ACC112 (cell line): Measurements from ENCODE around the gene EPB41.
"Not testable (repeated sequence)": the region's sequence is repeated elsewhere in the genome, so short reads cannot be mapped to it uniquely, and the experiment has no call there.

Experiments used
- H2AFZ ChIP-seq: fragments of 200-600 bp; sonication (generic); one replicate; pipeline ENCODE4 v1.6.0; 2017; ENCODE audit warnings: antibody characterized with exemption, low read length; ENCODE audit not compliant: unreplicated experiment
- H3K27ac ChIP-seq: fragments of 200-600 bp; sonication (generic); 2 replicates; pipeline ENCODE4 v1.5.1; 2014; ENCODE audit warnings: low read depth, mild to moderate bottlenecking, antibody characterized with exemption, low read length, moderate library complexity
- H3K27me3 ChIP-seq: fragments of 200-600 bp; sonication (generic); 2 replicates; pipeline ENCODE4 v1.6.1; 2014; ENCODE audit warnings: mild to moderate bottlenecking, antibody characterized with exemption, low read length, moderate library complexity, mixed read lengths; ENCODE audit not compliant: insufficient read depth
- H3K36me3 ChIP-seq: fragments of 200-600 bp; sonication (generic); 2 replicates; pipeline ENCODE4 v1.6.1; 2016; ENCODE audit warnings: mild to moderate bottlenecking, antibody characterized with exemption, low read length, moderate library complexity, mixed read lengths; ENCODE audit not compliant: insufficient read depth
- H3K4me1 ChIP-seq: fragments of 200-600 bp; sonication (generic); one replicate; pipeline ENCODE4 v1.6.1; 2016; ENCODE audit warnings: low read length, mixed read lengths; ENCODE audit not compliant: insufficient read depth, unreplicated experiment, control insufficient read depth
- H3K4me3 ChIP-seq: fragments of 200-600 bp; sonication (generic); 2 replicates; pipeline ENCODE4 v1.5.1; 2014; ENCODE audit warnings: mild to moderate bottlenecking, low read depth, low read length
- H3K79me2 ChIP-seq: fragments of 200-600 bp; sonication (generic); one replicate; pipeline ENCODE4 v1.6.0; 2016; ENCODE audit warnings: low read length; ENCODE audit not compliant: control insufficient read depth, unreplicated experiment, insufficient read depth

EPB41 gene

GRCh38 chr1:29083317-29084195, 169.2 kb downstream of the EPB41 start:
- no peak overlapping the region for H3K4me3 ChIP-seq
- no peaks in the 10 kb centered on the region for H3K4me1 ChIP-seq
- H3K27ac ChIP-seq, result no peak overlapping the region
- H3K36me3 ChIP-seq, result no peaks in the 10 kb centered on the region
- no peaks in the 10 kb centered on the region for H3K27me3 ChIP-seq
- H2AFZ ChIP-seq, result no peak overlapping the region
- no peaks in the 10 kb centered on the region for H3K79me2 ChIP-seq

GRCh38 chr1:29084196-29084521, 169.8 kb downstream of the EPB41 start:
- H3K36me3 ChIP-seq, result no peaks in the 10 kb centered on the region
- no peaks in the 10 kb centered on the region for H3K4me1 ChIP-seq
- H2AFZ ChIP-seq, result no peak overlapping the region
- no peaks in the 10 kb centered on the region for H3K27me3 ChIP-seq
- H3K27ac ChIP-seq, result no peak overlapping the region
- H3K79me2 ChIP-seq, result no peaks in the 10 kb centered on the region
- H3K4me3 ChIP-seq, result no peak overlapping the region

GRCh38 chr1:29090937-29091618, 176.7 kb downstream of the EPB41 start:
- H3K4me1 ChIP-seq, result no peaks in the 10 kb centered on the region
- H3K4me3 ChIP-seq, result no peak overlapping the region
- H2AFZ ChIP-seq, result no peak overlapping the region
- H3K27me3 ChIP-seq, result no peaks in the 10 kb centered on the region
- H3K79me2 ChIP-seq, result no peaks in the 10 kb centered on the region
- H3K36me3 ChIP-seq, result no peaks in the 10 kb centered on the region
- H3K27ac ChIP-seq, result no peak overlapping the region

GRCh38 chr1:29092704-29093103, 178.3 kb downstream of the EPB41 start:
- not testable (repeated sequence) for H3K27me3 ChIP-seq, H3K4me3 ChIP-seq, H3K36me3 ChIP-seq, H3K27ac ChIP-seq, H2AFZ ChIP-seq, H3K4me1 ChIP-seq, H3K79me2 ChIP-seq

- H3K36me3 ChIP-seq, result no peaks in the 10 kb centered on the region
- H3K4me3 ChIP-seq, result no peak overlapping the region
- H3K4me1 ChIP-seq, result no peaks in the 10 kb centered on the region
- H3K27me3 ChIP-seq, result no peaks in the 10 kb centered on the region
- H3K79me2 ChIP-seq, result no peaks in the 10 kb centered on the region
- H2AFZ ChIP-seq, result no peak overlapping the region
- H3K27ac ChIP-seq, result no peak overlapping the region
Measured at GRCh38 chr1:29094433-29094832, 180.1 kb downstream of the EPB41 start.

GRCh38 chr1:29094954-29095353, 180.6 kb downstream of the EPB41 start:
- Histone ChIP-seq H3K4me3 (no peak overlapping the region), H2AFZ (no peak overlapping the region), H3K27ac (no peak overlapping the region), H3K4me1 (no peaks in the 10 kb centered on the region), H3K36me3 (no peaks in the 10 kb centered on the region), H3K79me2 (no peaks in the 10 kb centered on the region), H3K27me3 (no peaks in the 10 kb centered on the region)

GRCh38 chr1:29096231-29096886, 182.0 kb downstream of the EPB41 start:
- H3K79me2 ChIP-seq, result no peaks in the 10 kb centered on the region
- no peak overlapping the region for H2AFZ ChIP-seq
- no peak overlapping the region for H3K27ac ChIP-seq
- H3K27me3 ChIP-seq, result no peaks in the 10 kb centered on the region
- H3K36me3 ChIP-seq, result no peaks in the 10 kb centered on the region
- H3K4me3 ChIP-seq, result no peak overlapping the region
- H3K4me1 ChIP-seq, result no peaks in the 10 kb centered on the region

- H2AFZ ChIP-seq, result no peak overlapping the region
- no peak overlapping the region for H3K4me3 ChIP-seq
- no peaks in the 10 kb centered on the region for H3K27me3 ChIP-seq
- no peak overlapping the region for H3K27ac ChIP-seq
- H3K4me1 ChIP-seq, result no peaks in the 10 kb centered on the region
- H3K79me2 ChIP-seq, result no peaks in the 10 kb centered on the region
- no peaks in the 10 kb centered on the region for H3K36me3 ChIP-seq
Measured at GRCh38 chr1:29099286-29099685, 184.9 kb downstream of the EPB41 start.

- no peaks in the 10 kb centered on the region for H3K27me3 ChIP-seq
- H3K4me3 ChIP-seq, result no peak overlapping the region
- no peaks in the 10 kb centered on the region for H3K79me2 ChIP-seq
- no peaks in the 10 kb centered on the region for H3K4me1 ChIP-seq
- H3K36me3 ChIP-seq, result no peaks in the 10 kb centered on the region
- no peak overlapping the region for H2AFZ ChIP-seq
- no peak overlapping the region for H3K27ac ChIP-seq
Measured at GRCh38 chr1:29100487-29100886, 186.1 kb downstream of the EPB41 start.

- Histone ChIP-seq H3K4me1 (no peaks in the 10 kb centered on the region), H3K27ac (no peak overlapping the region)
Measured at GRCh38 chr1:29105822-29106221, 191.5 kb downstream of the EPB41 start.

GRCh38 chr1:29108041-29108440, 193.7 kb downstream of the EPB41 start:
- H3K27me3 ChIP-seq, H3K4me1 ChIP-seq, H3K36me3 ChIP-seq, H2AFZ ChIP-seq, H3K4me3 ChIP-seq, H3K79me2 ChIP-seq, H3K27ac ChIP-seq: not testable (repeated sequence)

More at GRCh38 chr1:29105822-29106221, 191.5 kb downstream of the EPB41 start:
- Histone ChIP-seq H3K79me2 (no peaks in the 10 kb centered on the region), H2AFZ (no peak overlapping the region), H3K27me3 (no peaks in the 10 kb centered on the region), H3K36me3 (no peaks in the 10 kb centered on the region), H3K4me3 (no peak overlapping the region)
